OCI-LY7 (cell line): ENCODE data around the gene SLC4A9. TPM values are rescaled to one million over a fixed set of nuclear protein-coding genes. Genes with fewer than 3 reads are reported as not detected.

Experiments used
- BruUV-seq: library from RNA; stranded (reverse); fragments of 400-500 nt; replicated peaks from 2 replicates; lab custom pipeline; 2021; lab: Mats Ljungman, UMichigan
- CTCF ChIA-PET: fragments of 300-600 bp; sonication (Branson Sonifier 250); formaldehyde crosslinking; loops from one replicate; lab custom pipeline; 2022; ENCODE audit warnings: antibody characterized with exemption; ENCODE audit not compliant: unreplicated experiment; lab: Charles Lee
- POLR2A ChIA-PET: fragments of 300-600 bp; sonication (Branson Sonifier 250); formaldehyde crosslinking; loops from one replicate; lab custom pipeline; 2022; ENCODE audit warnings: antibody characterized with exemption; lab: Charles Lee
- DNase-seq: peaks from one replicate; pipeline ENCODE4 v3.0.0-alpha.2; 2015; ENCODE audit warnings: low spot score
- H2AFZ ChIP-seq: fragments of 200-600 bp; sonication (generic), shearing (Covaris generic); 2 replicates; pipeline ENCODE4 v1.6.1; 2014; ENCODE audit warnings: mild to moderate bottlenecking, antibody characterized with exemption, low read length, moderate library complexity
- H3K27ac ChIP-seq: fragments of 200-600 bp; sonication (generic); 2 replicates; pipeline ENCODE4 v1.5.1; 2014; ENCODE audit warnings: mixed run types, low read depth, mild to moderate bottlenecking, moderate library complexity, low read length, inconsistent platforms; ENCODE audit not compliant: poor library complexity, severe bottlenecking
- H3K36me3 ChIP-seq: fragments of 200-600 bp; sonication (generic); 2 replicates; pipeline ENCODE4 v1.6.1; 2014; ENCODE audit warnings: mild to moderate bottlenecking, antibody characterized with exemption, low read length, moderate library complexity, mixed read lengths; ENCODE audit not compliant: insufficient read depth
- H3K4me1 ChIP-seq: fragments of 200-600 bp; sonication (generic); 2 replicates; pipeline ENCODE4 v1.5.1; 2014; ENCODE audit warnings: mild to moderate bottlenecking, low read length; ENCODE audit not compliant: insufficient read depth, poor library complexity, severe bottlenecking
- H3K4me2 ChIP-seq: fragments of 200-600 bp; sonication (generic); 2 replicates; pipeline ENCODE4 v1.6.1; 2014; ENCODE audit warnings: mild to moderate bottlenecking, low read length
- H3K4me3 ChIP-seq: fragments of 200-600 bp; sonication (generic); 2 replicates; pipeline ENCODE4 v1.5.1; 2014; ENCODE audit warnings: mild to moderate bottlenecking, low read depth, low read length; ENCODE audit not compliant: poor library complexity, severe bottlenecking
- H3K79me2 ChIP-seq: fragments of 200-600 bp; sonication (generic); 2 replicates; pipeline ENCODE4 v1.6.1; 2016; ENCODE audit warnings: low read depth, mild to moderate bottlenecking, low read length, moderate library complexity, mixed read lengths; ENCODE audit not compliant: insufficient read depth
- H3K9me2 ChIP-seq: fragments of 200-600 bp; sonication (generic); 2 replicates; pipeline ENCODE4 v1.6.1; 2016; ENCODE audit warnings: mild to moderate bottlenecking, low read length, mixed read lengths; ENCODE audit not compliant: insufficient read depth
- H3K9me3 ChIP-seq: fragments of 200-600 bp; sonication (generic); 2 replicates; pipeline ENCODE4 v1.6.1; 2014; ENCODE audit warnings: mild to moderate bottlenecking, mixed run types, low read length, mixed read lengths
- H4K20me1 ChIP-seq: fragments of 200-600 bp; sonication (generic); 2 replicates; pipeline ENCODE4 v1.6.1; 2014; ENCODE audit warnings: mild to moderate bottlenecking, antibody characterized with exemption, low read length, moderate library complexity, mixed read lengths; ENCODE audit not compliant: insufficient read depth
- CTCF ChIP-seq: fragments of 200-600 bp; sonication (generic); conservative IDR thresholded peaks from 2 replicates; pipeline ENCODE4 v1.5.1; 2014; ENCODE audit warnings: mild to moderate bottlenecking, antibody characterized with exemption, low read length, moderate library complexity, mixed read lengths
- EZH2phosphoT487 ChIP-seq: fragments of 200-600 bp; sonication (generic); IDR thresholded peaks from 2 replicates; pipeline ENCODE4 v1.6.1; 2018; ENCODE audit warnings: low read depth, borderline replicate concordance, mild to moderate bottlenecking, mixed run types, antibody characterized with exemption, low read length, moderate library complexity, mixed read lengths
- intact Hi-C: fragments of 100-400 bp; cut with micrococcal nuclease; formaldehyde crosslinking; loops from one replicate; pipeline ENCODE4 v1.10.0; 2022; ENCODE audit not compliant: unreplicated experiment
- total RNA-seq, 2 experiments: library from RNA; depleted of rRNA in 1 of 2; stranded (reverse); fragments of >200 nt in 1 of 2; shearing (Covaris generic) in 1 of 2; gene quantifications; 2 replicates each; pipeline ENCODE4 v1.2.3, GENCODE V29; 2014 to 2022

Gene SLC4A9
- total RNA-seq, 2 experiments from 2014 or later, result 0.22 to 2.6 TPM

GRCh38 chr5:140362311-140362710, 2.3 kb downstream of the SLC4A9 start:
- Histone ChIP-seq H3K4me2 (no peak overlapping the region), H3K9me3 (no peaks in the 10 kb centered on the region), H3K27ac (no peak overlapping the region), H3K4me3 (no peak overlapping the region), H2AFZ (no peak overlapping the region), H4K20me1 (no peaks in the 10 kb centered on the region), H3K4me1 (peaks cover 5% of the 10 kb centered on the region), H3K79me2 (no peaks in the 10 kb centered on the region), H3K9me2 (no peaks in the 10 kb centered on the region), H3K36me3 (no peaks in the 10 kb centered on the region)
- BruUV-seq, result no TSS peak
- TF ChIP-seq EZH2phosphoT487 (no peak), CTCF (no peak)
- ChIA-PET CTCF (interaction anchor here (1.3 kb wide), 1 partner anchor 13 kb away, joined by 3 read pairs; no protein-coding TSS in a partner anchor), POLR2A (no interaction called here)
- intact Hi-C loops, result loop anchor here (10.0 kb wide), 1 partner anchor 192 kb away; the partner anchor contains the start of gene SRA1
- DNase-seq, result no peak

GRCh38 chr5:140362875-140363630, 3.1 kb downstream of the SLC4A9 start:
- TF ChIP-seq CTCF (peak; percentile 94), EZH2phosphoT487 (no peak)
- no peaks in the 10 kb centered on the region for H3K9me3 ChIP-seq
- no TSS peak for BruUV-seq
- ChIA-PET POLR2A (interaction anchor here (0.6 kb wide), 1 partner anchor 74 kb away, joined by 3 read pairs; no protein-coding TSS in a partner anchor), CTCF (no interaction called here)
- H2AFZ ChIP-seq, result peak overlapping the region; percentile 52; the same call in 1 of the 2 replicates
- peaks cover 3% of the 10 kb centered on the region for H3K4me1 ChIP-seq
- H3K79me2 ChIP-seq, result no peaks in the 10 kb centered on the region
- H3K36me3 ChIP-seq, result no peaks in the 10 kb centered on the region
- peak overlapping the region; percentile 42 for H3K4me3 ChIP-seq
- H3K4me2 ChIP-seq, result peak overlapping the region; percentile 84
- intact Hi-C loops, result loop anchor here (10.0 kb wide), 1 partner anchor 192 kb away; the partner anchor contains the start of gene SRA1
- H4K20me1 ChIP-seq, result no peaks in the 10 kb centered on the region
- H3K9me2 ChIP-seq, result no peaks in the 10 kb centered on the region
- no peak overlapping the region for H3K27ac ChIP-seq
- DNase-seq, result peak; percentile 78
